ENCODE results near the gene ADAT3. TPM values are rescaled to one million over a fixed set of nuclear protein-coding genes. Genes with fewer than 3 reads are reported as not detected.

The ADAT3 gene
- total and polyA plus RNA-seq, 2 donors (not counting 1 experiment from before 2014, with no cell fraction given) = 5.3 to 13.4 TPM

DNA sequence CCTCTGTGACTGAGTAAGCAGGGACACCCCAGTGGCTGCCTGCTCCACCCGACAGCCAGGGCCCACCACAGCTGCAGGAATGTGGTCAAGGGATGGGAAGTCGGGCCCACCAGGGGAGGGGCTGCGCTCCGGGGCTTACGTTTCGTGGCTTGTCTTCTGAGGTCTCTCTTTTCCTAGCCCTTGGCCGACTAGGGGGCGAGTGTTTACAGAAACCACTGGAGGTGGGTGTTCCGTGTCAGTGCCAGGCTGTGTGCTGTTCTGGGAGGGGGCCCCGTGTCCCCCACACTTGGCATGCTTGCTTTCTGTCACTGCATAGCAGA is 4.5 kb downstream of the ADAT3 start:
- Mint-ChIP-seq H3K27ac (peak overlapping the region; percentile 50), H3K9me3 (ENCODE audit: insufficient read depth) (no peaks in the 10 kb centered on the region), H3K4me1 (peaks cover 32% of the 10 kb centered on the region), H3K27me3 (no peaks in the 10 kb centered on the region), H3K4me3 (peak overlapping the region; percentile 44)
- H3K79me2 ChIP-seq (ENCODE audit: control insufficient read depth, insufficient read depth, low read length) = peaks cover 92% of the 10 kb centered on the region
- H3K36me3 ChIP-seq (replicated peaks in 1 of 2; ENCODE audit: control extremely low read depth in 1 of 2, control insufficient read depth in 1 of 2, extremely low read depth in 1 of 2, insufficient read depth in 2 of 2, low read length in 1 of 2) = peaks cover 0 to 17% of the 10 kb centered on the region in 2 experiments
- no peak for TF ChIP-seq EZH2 (IDR thresholded peaks at IDR 0.05; ENCODE audit: borderline replicate concordance, insufficient read depth, low read depth, low read length, poor library complexity, severe bottlenecking)
- TF ChIP-seq, protein P1, sequence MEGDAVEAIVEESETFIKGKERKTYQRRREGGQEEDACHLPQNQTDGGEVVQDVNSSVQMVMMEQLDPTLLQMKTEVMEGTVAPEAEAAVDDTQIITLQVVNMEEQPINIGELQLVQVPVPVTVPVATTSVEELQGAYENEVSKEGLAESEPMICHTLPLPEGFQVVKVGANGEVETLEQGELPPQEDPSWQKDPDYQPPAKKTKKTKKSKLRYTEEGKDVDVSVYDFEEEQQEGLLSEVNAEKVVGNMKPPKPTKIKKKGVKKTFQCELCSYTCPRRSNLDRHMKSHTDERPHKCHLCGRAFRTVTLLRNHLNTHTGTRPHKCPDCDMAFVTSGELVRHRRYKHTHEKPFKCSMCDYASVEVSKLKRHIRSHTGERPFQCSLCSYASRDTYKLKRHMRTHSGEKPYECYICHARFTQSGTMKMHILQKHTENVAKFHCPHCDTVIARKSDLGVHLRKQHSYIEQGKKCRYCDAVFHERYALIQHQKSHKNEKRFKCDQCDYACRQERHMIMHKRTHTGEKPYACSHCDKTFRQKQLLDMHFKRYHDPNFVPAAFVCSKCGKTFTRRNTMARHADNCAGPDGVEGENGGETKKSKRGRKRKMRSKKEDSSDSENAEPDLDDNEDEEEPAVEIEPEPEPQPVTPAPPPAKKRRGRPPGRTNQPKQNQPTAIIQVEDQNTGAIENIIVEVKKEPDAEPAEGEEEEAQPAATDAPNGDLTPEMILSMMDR (IDR thresholded peaks at IDR 0.05) = no peak
- H3K4me2 ChIP-seq (replicated peaks; ENCODE audit: low read depth, low read length, poor library complexity, severe bottlenecking) = peak overlapping the region; percentile 54
- peak overlapping the region in 1 of 2 donors; percentile 41 for H3K27ac ChIP-seq (ENCODE audit: low read length in 2 of 2)
- ATAC-seq (ENCODE audit: low read depth) = no peak
- no peaks in the 10 kb centered on the region for H3K27me3 ChIP-seq (replicated peaks in 1 of 4; ENCODE audit: control extremely low read depth in 1 of 4, control insufficient read depth in 3 of 4, insufficient read depth in 4 of 4, low read length in 3 of 4)
- peaks cover 28 to 51% of the 10 kb centered on the region in 2 donors for H3K4me1 ChIP-seq (ENCODE audit: control insufficient read depth in 2 of 2, insufficient read depth in 2 of 2, low read length in 2 of 2)
- CTCF ChIA-PET = interaction anchor here (0.7 to 1.4 kb wide), 2 partner anchors 14 to 20 kb away, joined by 3 read pairs; no protein-coding TSS in a partner anchor
- no peak overlapping the region for H2AFZ ChIP-seq (ENCODE audit: insufficient read depth, low read depth, low read length, poor library complexity, severe bottlenecking)
- H3K4me3 ChIP-seq (ENCODE audit: control extremely low read depth in 1 of 5, extremely low read depth in 1 of 5, insufficient read depth in 1 of 5, low read depth in 2 of 5, low read length in 4 of 5) = no peak overlapping the region
- no peak overlapping the region for H3K9ac ChIP-seq (ENCODE audit: low read length)
- intact Hi-C loops (cut with micrococcal nuclease) = loop anchor here (10.0 kb wide), 1 partner anchor 185 kb away; the partner anchor contains the start of genes IZUMO4 and MOB3A
- peaks cover 74% of the 10 kb centered on the region for H4K20me1 ChIP-seq (ENCODE audit: control insufficient read depth, insufficient read depth, low read length, poor library complexity, severe bottlenecking)
- POLR2A ChIA-PET = interaction anchor here (0.5 to 2.1 kb wide), 3 partner anchors 9 to 13 kb away, joined by 4 to 7 read pairs (median 4); no protein-coding TSS in a partner anchor
- H3K9me3 ChIP-seq (ENCODE audit: control extremely low read depth in 1 of 3, control insufficient read depth in 2 of 3, insufficient read depth in 1 of 3, low read length in 2 of 3) = peaks cover 0 to 5% (median 0%) of the 10 kb centered on the region in 3 donors
- DNase-seq = no peak
- 20% methylated on average over 9 of the region's 10 CpGs for WGBS (ENCODE audit: insufficient coverage)

DNA sequence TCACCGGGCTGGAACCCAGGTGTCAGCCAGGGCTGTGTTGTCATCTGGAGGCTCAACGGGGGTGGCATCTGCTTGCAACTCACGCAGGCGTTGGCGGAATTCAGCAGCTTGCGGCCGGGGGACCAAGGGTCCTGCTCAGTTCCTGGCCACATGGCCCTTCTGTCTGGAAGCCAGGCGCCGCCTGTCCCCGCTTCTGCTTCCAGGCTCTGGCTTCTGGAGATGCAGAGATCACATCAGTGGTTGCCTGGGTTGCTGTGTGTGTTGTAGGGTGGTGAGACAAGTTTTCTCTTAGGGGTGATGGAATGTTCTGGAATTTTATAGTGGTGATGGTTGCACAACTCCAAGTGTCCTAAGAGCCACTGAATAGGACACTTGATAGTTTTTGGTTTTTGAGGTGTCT is 5.0 kb downstream of the ADAT3 start:
- H2AFZ ChIP-seq (ENCODE audit: insufficient read depth, low read depth, low read length, poor library complexity, severe bottlenecking) = no peak overlapping the region
- 94% methylated on average over 10 of the region's 10 CpGs for WGBS (ENCODE audit: insufficient coverage)
- no peak overlapping the region for H3K4me3 ChIP-seq (ENCODE audit: control extremely low read depth in 1 of 5, extremely low read depth in 1 of 5, insufficient read depth in 1 of 5, low read depth in 2 of 5, low read length in 4 of 5)
- ATAC-seq (ENCODE audit: low read depth) (no peak), DNase-seq (no peak)
- ChIA-PET POLR2A (interaction anchor here (2.1 kb wide), 1 partner anchor 12 kb away, joined by 7 read pairs; no protein-coding TSS in a partner anchor), CTCF (interaction anchor here (1.4 kb wide), 1 partner anchor 13 kb away, joined by 3 read pairs; no protein-coding TSS in a partner anchor)
- intact Hi-C loops (cut with micrococcal nuclease) = no loop called here
- H3K9me3 ChIP-seq (ENCODE audit: control extremely low read depth in 1 of 3, control insufficient read depth in 2 of 3, insufficient read depth in 1 of 3, low read length in 2 of 3) = peaks cover 0 to 3% (median 0%) of the 10 kb centered on the region in 3 donors
- H3K36me3 ChIP-seq (replicated peaks in 1 of 2; ENCODE audit: control extremely low read depth in 1 of 2, control insufficient read depth in 1 of 2, extremely low read depth in 1 of 2, insufficient read depth in 2 of 2, low read length in 1 of 2) = peaks cover 0 to 21% of the 10 kb centered on the region in 2 experiments
- Mint-ChIP-seq H3K4me3 (peak overlapping the region; percentile 26), H3K9me3 (ENCODE audit: insufficient read depth) (no peaks in the 10 kb centered on the region), H3K27ac (peak overlapping the region; percentile 53), H3K4me1 (peaks cover 29% of the 10 kb centered on the region), H3K27me3 (no peaks in the 10 kb centered on the region)
- peaks cover 79% of the 10 kb centered on the region for H4K20me1 ChIP-seq (ENCODE audit: control insufficient read depth, insufficient read depth, low read length, poor library complexity, severe bottlenecking)
- H3K9ac ChIP-seq (ENCODE audit: low read length) = no peak overlapping the region
- no peak overlapping the region for H3K27ac ChIP-seq (ENCODE audit: low read length in 2 of 2)
- peak overlapping the region; percentile 54 for H3K4me2 ChIP-seq (replicated peaks; ENCODE audit: low read depth, low read length, poor library complexity, severe bottlenecking)
- H3K4me1 ChIP-seq (ENCODE audit: control insufficient read depth in 2 of 2, insufficient read depth in 2 of 2, low read length in 2 of 2) = peaks cover 25 to 48% of the 10 kb centered on the region in 2 donors
- no peak for TF ChIP-seq EZH2 (IDR thresholded peaks at IDR 0.05; ENCODE audit: borderline replicate concordance, insufficient read depth, low read depth, low read length, poor library complexity, severe bottlenecking)
- TF ChIP-seq, protein P1 (IDR thresholded peaks at IDR 0.05) = no peak
- H3K27me3 ChIP-seq (replicated peaks in 1 of 4; ENCODE audit: control extremely low read depth in 1 of 4, control insufficient read depth in 3 of 4, insufficient read depth in 4 of 4, low read length in 3 of 4) = no peaks in the 10 kb centered on the region
- H3K79me2 ChIP-seq (ENCODE audit: control insufficient read depth, insufficient read depth, low read length) = peaks cover 97% of the 10 kb centered on the region
